Transverse colon (tissue), 4 donors: ENCODE results near the gene POLR3A.

ENCODE experiments used
- CTCF ChIP-seq, 5 experiments: fragments of 200-600 bp in 3 of 5; fragments of 450-650 bp in 2 of 5; sonication (generic) in 3 of 5; IDR thresholded peaks; 1 replicate in 2 of 5; 2 replicates in 3 of 5; pipeline ENCODE4 v1.5.1; 2016 to 2017; ENCODE audit warnings: antibody characterized with exemption in 5 of 5, inconsistent platforms in 3 of 5, mild to moderate bottlenecking in 2 of 5, moderate library complexity in 1 of 5
- POLR2A ChIP-seq: fragments of 450-650 bp; IDR thresholded peaks from one replicate; pipeline ENCODE4 v1.6.1; 2016; ENCODE audit warnings: antibody characterized with exemption, mild to moderate bottlenecking, moderate library complexity
- POLR2AphosphoS5 ChIP-seq, 3 donors: sonication (generic); formaldehyde crosslinking; IDR thresholded peaks; one replicate each; pipeline ENCODE4 v1.6.1; 2016; ENCODE audit warnings: antibody characterized with exemption in 3 of 3

- TF ChIP-seq CTCF (IDR thresholded peaks at IDR 0.05) = no peak
- no peak for TF ChIP-seq POLR2A
- no peak for TF ChIP-seq POLR2AphosphoS5 (IDR thresholded peaks at IDR 0.05)
Observed at GRCh38 chr10:77971804-77972144, 57.5 kb downstream of the POLR3A start.
